ENCODE data around the gene SPTBN5. TPM values are rescaled to one million over a fixed set of nuclear protein-coding genes. Genes with fewer than 3 reads are reported as not detected.

The SPTBN5 gene
- total RNA-seq, 1 experiment from 2014 or later, result 1.2 TPM

DNA sequence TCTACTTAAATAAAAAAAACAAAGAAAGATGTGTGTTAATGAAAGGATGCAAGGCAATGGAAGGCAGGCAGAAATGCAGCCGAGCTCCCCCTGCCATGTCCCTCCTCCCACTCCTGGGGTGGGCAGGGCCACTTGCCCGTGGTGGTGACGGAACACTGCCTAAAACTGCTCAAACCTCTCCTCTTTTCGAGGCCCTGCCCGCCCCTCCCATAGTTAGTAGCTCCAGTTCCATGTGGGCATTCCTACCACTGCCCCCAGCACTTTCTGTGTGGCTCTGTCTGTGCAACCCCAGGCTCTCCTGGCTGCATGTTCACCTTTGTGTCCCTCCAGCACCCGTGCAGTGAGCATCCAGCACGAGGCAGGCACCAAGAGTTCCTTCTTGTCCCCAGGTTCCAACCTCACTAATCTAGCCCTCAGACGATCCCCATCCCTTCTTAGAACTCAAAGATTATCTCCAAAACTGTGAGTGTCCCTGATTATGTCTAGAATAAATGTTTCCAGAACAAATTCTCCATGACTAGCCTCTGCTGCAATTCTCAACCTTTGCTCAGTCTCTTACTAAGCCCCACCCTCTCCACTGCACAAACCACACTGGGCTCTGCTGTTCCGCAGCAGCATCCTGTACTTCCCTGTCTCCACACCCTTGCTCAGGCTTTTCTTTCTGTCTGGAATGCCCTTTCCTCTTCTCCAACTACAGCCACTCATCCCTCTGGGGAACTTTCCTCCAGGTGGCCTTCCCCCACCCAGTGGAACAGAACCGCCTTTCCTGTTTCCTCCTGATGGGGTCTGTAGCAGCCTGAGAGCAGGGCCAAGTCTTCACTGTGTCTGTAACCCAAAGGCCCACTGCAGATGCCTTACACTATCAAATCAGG, 32.6 kb upstream of the SPTBN5 start:
- DNase-seq (ENCODE audit: low spot score) (no peak), ATAC-seq (peak; percentile 78)
- Mint-ChIP-seq H3K27me3 (ENCODE audit: low read depth) (no peaks in the 10 kb centered on the region), H3K27ac (peak overlapping the region; percentile 46), H3K4me1 (peaks cover 28% of the 10 kb centered on the region), H3K36me3 (peaks cover 4% of the 10 kb centered on the region; the same call in 1 of the 2 replicates), H3K4me3 (no peak overlapping the region), H3K9me3 (no peaks in the 10 kb centered on the region)
- CTCF ChIA-PET, result interaction anchor here (1.3 kb wide), 1 partner anchor 158 kb away, joined by 4 read pairs; no protein-coding TSS in a partner anchor
- POLR2A ChIA-PET, result no interaction called here
- TF ChIP-seq TEAD4 (CRISPR knock-in tag; IDR thresholded peaks at IDR 0.05) (no peak), SMAD4 (CRISPR knock-in tag; IDR thresholded peaks at IDR 0.05) (no peak), KAT7 (CRISPR knock-in tag; IDR thresholded peaks at IDR 0.05; ENCODE audit: borderline replicate concordance) (no peak), NFATC4 (CRISPR knock-in tag; IDR thresholded peaks at IDR 0.05) (no peak), SOX15 (CRISPR knock-in tag; IDR thresholded peaks at IDR 0.05) (no peak), GRHL2 (CRISPR knock-in tag; IDR thresholded peaks at IDR 0.05; ENCODE audit: insufficient replicate concordance, severe bottlenecking) (no peak), ATF1 (CRISPR knock-in tag; IDR thresholded peaks at IDR 0.05) (no peak), FOXP1 (CRISPR knock-in tag; IDR thresholded peaks at IDR 0.05; ENCODE audit: borderline replicate concordance) (no peak)
- TF ChIP-seq, protein P1, sequence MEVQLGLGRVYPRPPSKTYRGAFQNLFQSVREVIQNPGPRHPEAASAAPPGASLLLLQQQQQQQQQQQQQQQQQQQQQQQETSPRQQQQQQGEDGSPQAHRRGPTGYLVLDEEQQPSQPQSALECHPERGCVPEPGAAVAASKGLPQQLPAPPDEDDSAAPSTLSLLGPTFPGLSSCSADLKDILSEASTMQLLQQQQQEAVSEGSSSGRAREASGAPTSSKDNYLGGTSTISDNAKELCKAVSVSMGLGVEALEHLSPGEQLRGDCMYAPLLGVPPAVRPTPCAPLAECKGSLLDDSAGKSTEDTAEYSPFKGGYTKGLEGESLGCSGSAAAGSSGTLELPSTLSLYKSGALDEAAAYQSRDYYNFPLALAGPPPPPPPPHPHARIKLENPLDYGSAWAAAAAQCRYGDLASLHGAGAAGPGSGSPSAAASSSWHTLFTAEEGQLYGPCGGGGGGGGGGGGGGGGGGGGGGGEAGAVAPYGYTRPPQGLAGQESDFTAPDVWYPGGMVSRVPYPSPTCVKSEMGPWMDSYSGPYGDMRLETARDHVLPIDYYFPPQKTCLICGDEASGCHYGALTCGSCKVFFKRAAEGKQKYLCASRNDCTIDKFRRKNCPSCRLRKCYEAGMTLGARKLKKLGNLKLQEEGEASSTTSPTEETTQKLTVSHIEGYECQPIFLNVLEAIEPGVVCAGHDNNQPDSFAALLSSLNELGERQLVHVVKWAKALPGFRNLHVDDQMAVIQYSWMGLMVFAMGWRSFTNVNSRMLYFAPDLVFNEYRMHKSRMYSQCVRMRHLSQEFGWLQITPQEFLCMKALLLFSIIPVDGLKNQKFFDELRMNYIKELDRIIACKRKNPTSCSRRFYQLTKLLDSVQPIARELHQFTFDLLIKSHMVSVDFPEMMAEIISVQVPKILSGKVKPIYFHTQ (CRISPR knock-in tag; IDR thresholded peaks at IDR 0.05), result no peak
- TF ChIP-seq, protein P2, sequence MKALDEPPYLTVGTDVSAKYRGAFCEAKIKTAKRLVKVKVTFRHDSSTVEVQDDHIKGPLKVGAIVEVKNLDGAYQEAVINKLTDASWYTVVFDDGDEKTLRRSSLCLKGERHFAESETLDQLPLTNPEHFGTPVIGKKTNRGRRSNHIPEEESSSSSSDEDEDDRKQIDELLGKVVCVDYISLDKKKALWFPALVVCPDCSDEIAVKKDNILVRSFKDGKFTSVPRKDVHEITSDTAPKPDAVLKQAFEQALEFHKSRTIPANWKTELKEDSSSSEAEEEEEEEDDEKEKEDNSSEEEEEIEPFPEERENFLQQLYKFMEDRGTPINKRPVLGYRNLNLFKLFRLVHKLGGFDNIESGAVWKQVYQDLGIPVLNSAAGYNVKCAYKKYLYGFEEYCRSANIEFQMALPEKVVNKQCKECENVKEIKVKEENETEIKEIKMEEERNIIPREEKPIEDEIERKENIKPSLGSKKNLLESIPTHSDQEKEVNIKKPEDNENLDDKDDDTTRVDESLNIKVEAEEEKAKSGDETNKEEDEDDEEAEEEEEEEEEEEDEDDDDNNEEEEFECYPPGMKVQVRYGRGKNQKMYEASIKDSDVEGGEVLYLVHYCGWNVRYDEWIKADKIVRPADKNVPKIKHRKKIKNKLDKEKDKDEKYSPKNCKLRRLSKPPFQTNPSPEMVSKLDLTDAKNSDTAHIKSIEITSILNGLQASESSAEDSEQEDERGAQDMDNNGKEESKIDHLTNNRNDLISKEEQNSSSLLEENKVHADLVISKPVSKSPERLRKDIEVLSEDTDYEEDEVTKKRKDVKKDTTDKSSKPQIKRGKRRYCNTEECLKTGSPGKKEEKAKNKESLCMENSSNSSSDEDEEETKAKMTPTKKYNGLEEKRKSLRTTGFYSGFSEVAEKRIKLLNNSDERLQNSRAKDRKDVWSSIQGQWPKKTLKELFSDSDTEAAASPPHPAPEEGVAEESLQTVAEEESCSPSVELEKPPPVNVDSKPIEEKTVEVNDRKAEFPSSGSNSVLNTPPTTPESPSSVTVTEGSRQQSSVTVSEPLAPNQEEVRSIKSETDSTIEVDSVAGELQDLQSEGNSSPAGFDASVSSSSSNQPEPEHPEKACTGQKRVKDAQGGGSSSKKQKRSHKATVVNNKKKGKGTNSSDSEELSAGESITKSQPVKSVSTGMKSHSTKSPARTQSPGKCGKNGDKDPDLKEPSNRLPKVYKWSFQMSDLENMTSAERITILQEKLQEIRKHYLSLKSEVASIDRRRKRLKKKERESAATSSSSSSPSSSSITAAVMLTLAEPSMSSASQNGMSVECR (CRISPR knock-in tag; IDR thresholded peaks at IDR 0.05; ENCODE audit: borderline replicate concordance), result no peak
- TF ChIP-seq, protein P3, sequence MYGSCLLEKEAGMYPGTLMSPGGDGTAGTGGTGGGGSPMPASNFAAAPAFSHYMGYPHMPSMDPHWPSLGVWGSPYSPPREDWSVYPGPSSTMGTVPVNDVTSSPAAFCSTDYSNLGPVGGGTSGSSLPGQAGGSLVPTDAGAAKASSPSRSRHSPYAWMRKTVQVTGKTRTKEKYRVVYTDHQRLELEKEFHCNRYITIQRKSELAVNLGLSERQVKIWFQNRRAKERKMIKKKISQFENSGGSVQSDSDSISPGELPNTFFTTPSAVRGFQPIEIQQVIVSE (CRISPR knock-in tag; IDR thresholded peaks at IDR 0.05; ENCODE audit: borderline replicate concordance), result no peak
- TF ChIP-seq, protein P4, sequence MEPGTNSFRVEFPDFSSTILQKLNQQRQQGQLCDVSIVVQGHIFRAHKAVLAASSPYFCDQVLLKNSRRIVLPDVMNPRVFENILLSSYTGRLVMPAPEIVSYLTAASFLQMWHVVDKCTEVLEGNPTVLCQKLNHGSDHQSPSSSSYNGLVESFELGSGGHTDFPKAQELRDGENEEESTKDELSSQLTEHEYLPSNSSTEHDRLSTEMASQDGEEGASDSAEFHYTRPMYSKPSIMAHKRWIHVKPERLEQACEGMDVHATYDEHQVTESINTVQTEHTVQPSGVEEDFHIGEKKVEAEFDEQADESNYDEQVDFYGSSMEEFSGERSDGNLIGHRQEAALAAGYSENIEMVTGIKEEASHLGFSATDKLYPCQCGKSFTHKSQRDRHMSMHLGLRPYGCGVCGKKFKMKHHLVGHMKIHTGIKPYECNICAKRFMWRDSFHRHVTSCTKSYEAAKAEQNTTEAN (CRISPR knock-in tag; IDR thresholded peaks at IDR 0.05), result no peak
- TF ChIP-seq, protein P5, sequence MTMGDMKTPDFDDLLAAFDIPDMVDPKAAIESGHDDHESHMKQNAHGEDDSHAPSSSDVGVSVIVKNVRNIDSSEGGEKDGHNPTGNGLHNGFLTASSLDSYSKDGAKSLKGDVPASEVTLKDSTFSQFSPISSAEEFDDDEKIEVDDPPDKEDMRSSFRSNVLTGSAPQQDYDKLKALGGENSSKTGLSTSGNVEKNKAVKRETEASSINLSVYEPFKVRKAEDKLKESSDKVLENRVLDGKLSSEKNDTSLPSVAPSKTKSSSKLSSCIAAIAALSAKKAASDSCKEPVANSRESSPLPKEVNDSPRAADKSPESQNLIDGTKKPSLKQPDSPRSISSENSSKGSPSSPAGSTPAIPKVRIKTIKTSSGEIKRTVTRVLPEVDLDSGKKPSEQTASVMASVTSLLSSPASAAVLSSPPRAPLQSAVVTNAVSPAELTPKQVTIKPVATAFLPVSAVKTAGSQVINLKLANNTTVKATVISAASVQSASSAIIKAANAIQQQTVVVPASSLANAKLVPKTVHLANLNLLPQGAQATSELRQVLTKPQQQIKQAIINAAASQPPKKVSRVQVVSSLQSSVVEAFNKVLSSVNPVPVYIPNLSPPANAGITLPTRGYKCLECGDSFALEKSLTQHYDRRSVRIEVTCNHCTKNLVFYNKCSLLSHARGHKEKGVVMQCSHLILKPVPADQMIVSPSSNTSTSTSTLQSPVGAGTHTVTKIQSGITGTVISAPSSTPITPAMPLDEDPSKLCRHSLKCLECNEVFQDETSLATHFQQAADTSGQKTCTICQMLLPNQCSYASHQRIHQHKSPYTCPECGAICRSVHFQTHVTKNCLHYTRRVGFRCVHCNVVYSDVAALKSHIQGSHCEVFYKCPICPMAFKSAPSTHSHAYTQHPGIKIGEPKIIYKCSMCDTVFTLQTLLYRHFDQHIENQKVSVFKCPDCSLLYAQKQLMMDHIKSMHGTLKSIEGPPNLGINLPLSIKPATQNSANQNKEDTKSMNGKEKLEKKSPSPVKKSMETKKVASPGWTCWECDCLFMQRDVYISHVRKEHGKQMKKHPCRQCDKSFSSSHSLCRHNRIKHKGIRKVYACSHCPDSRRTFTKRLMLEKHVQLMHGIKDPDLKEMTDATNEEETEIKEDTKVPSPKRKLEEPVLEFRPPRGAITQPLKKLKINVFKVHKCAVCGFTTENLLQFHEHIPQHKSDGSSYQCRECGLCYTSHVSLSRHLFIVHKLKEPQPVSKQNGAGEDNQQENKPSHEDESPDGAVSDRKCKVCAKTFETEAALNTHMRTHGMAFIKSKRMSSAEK (CRISPR knock-in tag; IDR thresholded peaks at IDR 0.05; ENCODE audit: borderline replicate concordance), result no peak
- TF ChIP-seq, protein P6, sequence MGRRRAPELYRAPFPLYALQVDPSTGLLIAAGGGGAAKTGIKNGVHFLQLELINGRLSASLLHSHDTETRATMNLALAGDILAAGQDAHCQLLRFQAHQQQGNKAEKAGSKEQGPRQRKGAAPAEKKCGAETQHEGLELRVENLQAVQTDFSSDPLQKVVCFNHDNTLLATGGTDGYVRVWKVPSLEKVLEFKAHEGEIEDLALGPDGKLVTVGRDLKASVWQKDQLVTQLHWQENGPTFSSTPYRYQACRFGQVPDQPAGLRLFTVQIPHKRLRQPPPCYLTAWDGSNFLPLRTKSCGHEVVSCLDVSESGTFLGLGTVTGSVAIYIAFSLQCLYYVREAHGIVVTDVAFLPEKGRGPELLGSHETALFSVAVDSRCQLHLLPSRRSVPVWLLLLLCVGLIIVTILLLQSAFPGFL (CRISPR knock-in tag; IDR thresholded peaks at IDR 0.05; ENCODE audit: borderline replicate concordance), result no peak
- TF ChIP-seq, protein P7, sequence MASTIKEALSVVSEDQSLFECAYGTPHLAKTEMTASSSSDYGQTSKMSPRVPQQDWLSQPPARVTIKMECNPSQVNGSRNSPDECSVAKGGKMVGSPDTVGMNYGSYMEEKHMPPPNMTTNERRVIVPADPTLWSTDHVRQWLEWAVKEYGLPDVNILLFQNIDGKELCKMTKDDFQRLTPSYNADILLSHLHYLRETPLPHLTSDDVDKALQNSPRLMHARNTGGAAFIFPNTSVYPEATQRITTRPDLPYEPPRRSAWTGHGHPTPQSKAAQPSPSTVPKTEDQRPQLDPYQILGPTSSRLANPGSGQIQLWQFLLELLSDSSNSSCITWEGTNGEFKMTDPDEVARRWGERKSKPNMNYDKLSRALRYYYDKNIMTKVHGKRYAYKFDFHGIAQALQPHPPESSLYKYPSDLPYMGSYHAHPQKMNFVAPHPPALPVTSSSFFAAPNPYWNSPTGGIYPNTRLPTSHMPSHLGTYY (CRISPR knock-in tag; IDR thresholded peaks at IDR 0.05), result no peak
